Measurements from ENCODE around the gene ASGR2. TPM values are rescaled to one million over a fixed set of nuclear protein-coding genes. Genes with fewer than 3 reads are reported as not detected.
"Not testable (repeated sequence)": the region's sequence is repeated elsewhere in the genome, so short reads cannot be mapped to it uniquely, and the experiment has no call there.

The ASGR2 gene
- total RNA-seq, 4 donors from 2014 or later = 1.0 TPM; not detected in 3

DNA sequence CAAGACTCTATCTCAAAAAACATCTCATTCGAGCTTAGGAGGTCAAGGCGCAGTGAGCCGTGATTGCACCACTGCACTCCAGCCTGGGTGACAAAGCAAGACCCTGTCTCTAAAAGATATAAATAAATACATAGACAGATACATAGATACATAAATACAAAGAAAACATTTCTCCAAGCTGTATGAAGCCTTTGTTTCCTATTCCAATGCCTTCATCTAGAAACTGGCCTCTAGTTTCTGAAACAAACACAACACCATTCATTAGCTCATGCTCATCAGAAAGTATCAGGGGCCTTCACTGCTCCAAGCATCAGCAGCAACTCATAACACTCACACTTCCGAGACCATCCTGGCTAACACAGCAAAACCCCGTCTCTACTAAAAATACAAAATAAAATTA is 10.3 kb upstream of the ASGR2 start:
- Histone ChIP-seq H3K27me3 (no peaks in the 10 kb centered on the region), H3K4me3 (replicated peaks in 1 of 3) (no peak overlapping the region), H3K36me3 (no peaks in the 10 kb centered on the region), H3K4me1 (peaks cover 8 to 9% of the 10 kb centered on the region in 2 donors), H3K9me3 (no peaks in the 10 kb centered on the region), H3K27ac (no peak overlapping the region)
- intact Hi-C loops (cut with DNase I) = no loop called here
- 86 to 94% methylated on average over 5 of the region's 5 CpGs for WGBS, 2 donors
- TF ChIP-seq, protein P1, sequence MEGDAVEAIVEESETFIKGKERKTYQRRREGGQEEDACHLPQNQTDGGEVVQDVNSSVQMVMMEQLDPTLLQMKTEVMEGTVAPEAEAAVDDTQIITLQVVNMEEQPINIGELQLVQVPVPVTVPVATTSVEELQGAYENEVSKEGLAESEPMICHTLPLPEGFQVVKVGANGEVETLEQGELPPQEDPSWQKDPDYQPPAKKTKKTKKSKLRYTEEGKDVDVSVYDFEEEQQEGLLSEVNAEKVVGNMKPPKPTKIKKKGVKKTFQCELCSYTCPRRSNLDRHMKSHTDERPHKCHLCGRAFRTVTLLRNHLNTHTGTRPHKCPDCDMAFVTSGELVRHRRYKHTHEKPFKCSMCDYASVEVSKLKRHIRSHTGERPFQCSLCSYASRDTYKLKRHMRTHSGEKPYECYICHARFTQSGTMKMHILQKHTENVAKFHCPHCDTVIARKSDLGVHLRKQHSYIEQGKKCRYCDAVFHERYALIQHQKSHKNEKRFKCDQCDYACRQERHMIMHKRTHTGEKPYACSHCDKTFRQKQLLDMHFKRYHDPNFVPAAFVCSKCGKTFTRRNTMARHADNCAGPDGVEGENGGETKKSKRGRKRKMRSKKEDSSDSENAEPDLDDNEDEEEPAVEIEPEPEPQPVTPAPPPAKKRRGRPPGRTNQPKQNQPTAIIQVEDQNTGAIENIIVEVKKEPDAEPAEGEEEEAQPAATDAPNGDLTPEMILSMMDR (IDR thresholded peaks at IDR 0.05) = no peak
- TF ChIP-seq POLR2A (IDR thresholded peaks at IDR 0.05) = no peak
- DNase-seq = no peak

DNA sequence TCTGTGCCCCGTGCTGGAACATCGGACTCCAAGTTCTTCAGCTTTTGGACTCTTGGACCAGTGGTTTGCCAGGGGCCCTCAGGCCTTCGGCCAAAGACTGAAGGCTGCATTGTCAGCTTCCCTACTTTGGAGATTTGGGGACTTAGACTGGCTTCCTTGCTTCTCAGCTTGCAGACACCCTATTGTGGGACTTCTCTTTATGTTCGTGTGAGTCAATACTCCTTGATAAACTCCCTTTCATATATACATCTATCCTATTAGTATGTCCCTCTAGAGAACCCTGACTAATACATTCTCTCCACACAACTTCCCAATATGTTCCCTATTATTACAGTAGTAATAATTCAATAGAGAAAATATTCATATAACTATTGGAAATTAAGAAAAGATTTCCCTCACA is 9.2 kb upstream of the ASGR2 start:
- Histone ChIP-seq H3K36me3 (no peaks in the 10 kb centered on the region), H3K9me3 (no peaks in the 10 kb centered on the region), H3K4me3 (replicated peaks in 1 of 3) (no peak overlapping the region), H3K27me3 (no peaks in the 10 kb centered on the region), H3K4me1 (peaks cover 8 to 9% of the 10 kb centered on the region in 2 donors), H3K27ac (no peak overlapping the region)
- 73 to 84% methylated on average over 4 of the region's 4 CpGs for WGBS, 2 donors
- TF ChIP-seq, protein P1 (IDR thresholded peaks at IDR 0.05) = no peak
- no peak for TF ChIP-seq POLR2A (IDR thresholded peaks at IDR 0.05)
- intact Hi-C loops (cut with DNase I) = no loop called here
- no peak for DNase-seq

DNA sequence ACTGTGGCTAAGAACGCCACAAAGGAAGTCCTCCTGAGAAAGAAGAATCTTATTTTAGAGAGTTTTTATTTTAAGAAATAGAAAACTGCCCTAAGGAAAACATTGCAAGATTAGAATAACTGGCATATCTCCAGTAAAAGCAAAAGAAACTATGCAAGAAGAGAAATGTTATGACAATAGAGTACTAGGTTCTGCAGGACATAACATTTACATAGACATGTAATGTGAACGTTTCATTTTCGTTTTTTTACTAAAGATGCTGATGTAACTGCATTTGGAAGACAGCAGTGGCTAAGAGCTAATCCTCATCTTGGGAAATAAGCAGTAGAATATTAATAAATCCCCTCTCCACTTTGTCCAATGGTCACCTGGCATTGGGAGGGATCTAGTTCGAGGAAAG is 7.8 kb upstream of the ASGR2 start:
- TF ChIP-seq POLR2A (IDR thresholded peaks at IDR 0.05) = no peak
- TF ChIP-seq, protein P1 (IDR thresholded peaks at IDR 0.05) = no peak
- Histone ChIP-seq H3K27me3 (no peaks in the 10 kb centered on the region), H3K27ac (no peak overlapping the region), H3K4me1 (peaks cover 8 to 9% of the 10 kb centered on the region in 2 donors), H3K36me3 (no peaks in the 10 kb centered on the region), H3K9me3 (no peaks in the 10 kb centered on the region), H3K4me3 (replicated peaks in 1 of 3) (no peak overlapping the region)
- intact Hi-C loops (cut with DNase I) = no loop called here
- 27 to 31% methylated on average over 4 of the region's 4 CpGs for WGBS, 2 donors
- no peak for DNase-seq

DNA sequence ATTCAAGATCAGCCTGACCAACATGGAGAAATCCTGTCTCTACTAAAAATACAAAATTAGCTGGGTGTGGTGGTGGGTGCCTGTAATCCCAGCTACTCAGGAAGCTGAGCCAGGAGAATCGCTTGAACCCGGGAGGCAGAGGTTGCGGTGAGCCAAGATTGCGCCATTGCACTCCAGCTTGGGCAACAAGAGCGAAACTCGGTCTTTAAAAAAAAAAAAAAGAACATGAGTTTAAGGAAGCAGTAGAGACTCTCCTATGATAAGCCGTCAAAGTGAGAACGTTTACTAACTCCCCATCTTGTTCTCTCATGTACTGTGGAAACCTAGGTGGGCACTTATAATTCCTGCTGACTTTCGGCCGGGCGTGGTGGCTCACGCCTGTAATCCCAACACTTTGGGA is 6.0 kb upstream of the ASGR2 start:
- DNase-seq; H3K4me1 ChIP-seq; H3K27me3 ChIP-seq; H3K4me3 ChIP-seq (replicated peaks in 1 of 3); H3K9me3 ChIP-seq; H3K27ac ChIP-seq; intact Hi-C loops (cut with DNase I); H3K36me3 ChIP-seq: not testable (repeated sequence)
- 81 to 83% methylated on average over 12 of the region's 12 CpGs for WGBS, 2 donors

DNA sequence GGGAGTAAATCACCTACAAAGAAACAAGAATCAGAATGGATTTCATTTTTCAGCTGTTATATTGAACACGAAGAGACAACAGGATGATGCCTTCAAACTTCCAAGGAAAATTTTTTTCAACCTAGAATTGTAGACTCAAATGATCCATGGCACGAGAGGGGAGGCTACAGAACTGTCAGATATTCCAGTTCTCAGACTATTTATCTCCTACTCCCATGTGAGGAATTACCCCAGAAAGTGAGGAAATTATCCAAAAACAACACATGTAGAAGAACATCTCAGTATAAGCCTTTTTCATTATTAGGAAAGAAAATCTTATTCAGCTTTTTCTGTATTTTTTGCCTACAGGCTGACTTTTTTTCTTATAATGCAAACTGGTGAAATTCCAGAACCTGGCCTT is 5.5 kb upstream of the ASGR2 start:
- no peak overlapping the region for H3K4me3 ChIP-seq (replicated peaks in 1 of 3)
- DNase-seq = no peak
- no peak overlapping the region for H3K27ac ChIP-seq
- TF ChIP-seq, protein P1 (IDR thresholded peaks at IDR 0.05) = no peak
- peaks cover 8 to 9% of the 10 kb centered on the region in 2 donors for H3K4me1 ChIP-seq
- WGBS, 2 donors = 73 to 75% methylated on average over 2 of the region's 2 CpGs
- H3K36me3 ChIP-seq = no peaks in the 10 kb centered on the region
- no peaks in the 10 kb centered on the region for H3K9me3 ChIP-seq
- no peaks in the 10 kb centered on the region for H3K27me3 ChIP-seq
- intact Hi-C loops (cut with DNase I) = no loop called here

DNA sequence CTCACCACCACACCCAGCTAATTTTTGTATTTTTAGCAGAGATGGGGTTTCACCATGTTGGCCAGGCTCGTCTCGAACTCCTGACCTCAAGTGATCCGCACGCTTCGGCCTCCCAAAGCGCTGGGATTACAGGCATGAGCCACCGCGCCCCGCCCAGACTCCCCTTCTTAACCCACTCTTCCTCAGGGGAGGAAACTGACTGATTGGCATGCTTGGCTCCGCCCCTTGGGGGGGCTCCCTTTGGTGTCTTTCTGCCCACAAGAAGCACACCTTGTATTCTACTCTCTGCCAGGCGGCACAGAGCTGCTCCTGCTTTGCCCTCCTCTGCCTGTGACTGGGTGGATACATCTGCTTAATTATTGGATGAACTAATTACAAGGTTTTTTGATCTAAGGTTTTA is 4.7 kb upstream of the ASGR2 start:
- TF ChIP-seq, protein P1 (IDR thresholded peaks at IDR 0.05) = no peak
- no peak for TF ChIP-seq POLR2A (IDR thresholded peaks at IDR 0.05)
- WGBS, 2 donors = 80 to 86% methylated on average over 11 of the region's 11 CpGs
- no peak overlapping the region for H3K4me3 ChIP-seq (replicated peaks in 1 of 3)
- H3K27me3 ChIP-seq = no peaks in the 10 kb centered on the region
- peaks cover 8 to 9% of the 10 kb centered on the region in 2 donors for H3K4me1 ChIP-seq
- intact Hi-C loops (cut with DNase I) = no loop called here
- H3K9me3 ChIP-seq = no peaks in the 10 kb centered on the region
- no peak overlapping the region for H3K27ac ChIP-seq
- no peak for DNase-seq
- no peaks in the 10 kb centered on the region for H3K36me3 ChIP-seq

Data from thyroid gland (tissue), 4 donors.